HEK293 (cell line): ENCODE measurements around the gene MGAT5B.

Experiments
- CTCF ChIA-PET: fragments of 350-600 bp; formaldehyde crosslinking; extraction: SDS; loops from one replicate; lab custom pipeline; 2021; ENCODE audit warnings: antibody characterized with exemption; lab: Yijun Ruan, JAX
- POLR2A ChIA-PET: fragments of 300-600 bp; formaldehyde crosslinking; extraction: SDS; loops from one replicate; lab custom pipeline; 2020; ENCODE audit warnings: antibody characterized with exemption, inconsistent platforms; lab: Yijun Ruan, JAX
- H3K27ac ChIP-seq: fragments of 200-500 bp; sonication (Bioruptor generic); 2 replicates; pipeline ENCODE4 v1.5.1; 2014; ENCODE audit warnings: low read depth, low read length, control low read depth, inconsistent platforms; ENCODE audit errors: extremely low read depth
- H3K36me3 ChIP-seq, 2 experiments: fragments of 200-500 bp in 1 of 2; sonication (Bioruptor generic) in 1 of 2; 1 replicate in 1 of 2; 2 replicates in 1 of 2; pipeline ENCODE4 v1.5.1; 2014 to 2017; ENCODE audit warnings: inconsistent platforms in 2 of 2, low read length in 2 of 2; ENCODE audit not compliant: control insufficient read depth in 2 of 2, insufficient read depth in 1 of 2
- H3K4me1 ChIP-seq: fragments of 200-500 bp; sonication (Bioruptor generic); 2 replicates; pipeline ENCODE4 v1.5.1; 2014; ENCODE audit warnings: mild to moderate bottlenecking, low read length, inconsistent platforms; ENCODE audit not compliant: control insufficient read depth, insufficient read depth
- H3K4me3 ChIP-seq: 2 replicates; pipeline ENCODE4 v1.5.1; 2011; ENCODE audit warnings: low read depth, mild to moderate bottlenecking, control low read depth, low read length, moderate library complexity
- H3K9me3 ChIP-seq: fragments of 200-500 bp; sonication (Bioruptor generic); 2 replicates; pipeline ENCODE4 v1.5.1; 2014; ENCODE audit warnings: low read depth, low read length, inconsistent platforms; ENCODE audit not compliant: control insufficient read depth, insufficient read depth
- GLIS1 ChIP-seq: fragments of 450-650 bp; formaldehyde crosslinking; IDR thresholded peaks from 2 replicates; pipeline ENCODE4 v1.5.1; 2016; ENCODE audit warnings: missing biosample characterization, missing genetic modification characterization
- IKZF3 ChIP-seq: fragments of 450-650 bp; IDR thresholded peaks from 2 replicates; pipeline ENCODE4 v1.5.0; 2018; ENCODE audit warnings: missing biosample characterization, mild to moderate bottlenecking, missing genetic modification characterization, moderate library complexity
- SCRT1 ChIP-seq: fragments of 450-650 bp; formaldehyde crosslinking; IDR thresholded peaks from 2 replicates; pipeline ENCODE4 v1.5.1; 2016; ENCODE audit warnings: missing biosample characterization, missing genetic modification characterization, borderline replicate concordance
- SCRT2 ChIP-seq: fragments of 450-650 bp; formaldehyde crosslinking; IDR thresholded peaks from 2 replicates; pipeline ENCODE4 v1.5.1; 2016; ENCODE audit warnings: missing biosample characterization, missing genetic modification characterization
- YY1 ChIP-seq: fragments of 450-650 bp; formaldehyde crosslinking; IDR thresholded peaks from 2 replicates; pipeline ENCODE4 v1.5.1; 2018; ENCODE audit warnings: missing biosample characterization, missing genetic modification characterization
- YY2 ChIP-seq: fragments of 450-650 bp; formaldehyde crosslinking; IDR thresholded peaks from 2 replicates; pipeline ENCODE4 v1.5.1; 2016; ENCODE audit warnings: missing biosample characterization, missing genetic modification characterization
- ZBTB20 ChIP-seq: fragments of 450-650 bp; formaldehyde crosslinking; IDR thresholded peaks from 2 replicates; pipeline ENCODE4 v1.5.1; 2016; ENCODE audit warnings: missing biosample characterization, missing genetic modification characterization
- ZIC2 ChIP-seq: fragments of 450-650 bp; formaldehyde crosslinking; IDR thresholded peaks from 2 replicates; pipeline ENCODE4 v1.5.1; 2016; ENCODE audit warnings: missing biosample characterization, missing genetic modification characterization
- ZNF169 ChIP-seq: fragments of 450-650 bp; formaldehyde crosslinking; IDR thresholded peaks from 2 replicates; pipeline ENCODE4 v1.5.1; 2016; ENCODE audit warnings: missing biosample characterization, missing genetic modification characterization
- ZNF335 ChIP-seq: fragments of 450-650 bp; formaldehyde crosslinking; conservative IDR thresholded peaks from 2 replicates; pipeline ENCODE4 v1.5.1; 2016; ENCODE audit warnings: missing biosample characterization, missing genetic modification characterization
- ZNF341 ChIP-seq: fragments of 450-650 bp; formaldehyde crosslinking; IDR thresholded peaks from 2 replicates; pipeline ENCODE4; 2016; ENCODE audit warnings: low read depth, missing biosample characterization, missing genetic modification characterization
- ZNF561 ChIP-seq: fragments of 450-650 bp; IDR thresholded peaks from 2 replicates; pipeline ENCODE4 v1.5.1; 2018; ENCODE audit warnings: missing biosample characterization, missing genetic modification characterization, borderline replicate concordance
- ZNF626 ChIP-seq: fragments of 450-650 bp; sonication (Bioruptor Pico); formaldehyde crosslinking; IDR thresholded peaks from 2 replicates; pipeline ENCODE4 v1.5.1; 2018; ENCODE audit warnings: missing biosample characterization, missing genetic modification characterization, inconsistent platforms
- ZNF660 ChIP-seq: fragments of 450-650 bp; IDR thresholded peaks from 2 replicates; pipeline ENCODE4 v1.5.1; 2018; ENCODE audit warnings: missing biosample characterization, mild to moderate bottlenecking, missing genetic modification characterization
- TF ChIP-seq, protein P1 (sequence below): fragments of 450-650 bp; formaldehyde crosslinking; IDR thresholded peaks from 2 replicates; pipeline ENCODE4 v1.5.1; 2016; ENCODE audit warnings: missing biosample characterization, missing genetic modification characterization
- TF ChIP-seq, protein P2 (sequence below): fragments of 450-650 bp; formaldehyde crosslinking; IDR thresholded peaks from 2 replicates; pipeline ENCODE4 v1.5.1; 2016; ENCODE audit warnings: missing biosample characterization, missing genetic modification characterization
- TF ChIP-seq, protein P3 (sequence below): fragments of 450-650 bp; formaldehyde crosslinking; IDR thresholded peaks from 2 replicates; pipeline ENCODE4 v1.5.1; 2016; ENCODE audit warnings: missing biosample characterization, missing genetic modification characterization
- TF ChIP-seq, protein P4 (sequence below): fragments of 450-650 bp; formaldehyde crosslinking; IDR thresholded peaks from 2 replicates; pipeline ENCODE4 v1.5.1; 2016; ENCODE audit warnings: missing biosample characterization, missing genetic modification characterization

The MGAT5B gene

DNA sequence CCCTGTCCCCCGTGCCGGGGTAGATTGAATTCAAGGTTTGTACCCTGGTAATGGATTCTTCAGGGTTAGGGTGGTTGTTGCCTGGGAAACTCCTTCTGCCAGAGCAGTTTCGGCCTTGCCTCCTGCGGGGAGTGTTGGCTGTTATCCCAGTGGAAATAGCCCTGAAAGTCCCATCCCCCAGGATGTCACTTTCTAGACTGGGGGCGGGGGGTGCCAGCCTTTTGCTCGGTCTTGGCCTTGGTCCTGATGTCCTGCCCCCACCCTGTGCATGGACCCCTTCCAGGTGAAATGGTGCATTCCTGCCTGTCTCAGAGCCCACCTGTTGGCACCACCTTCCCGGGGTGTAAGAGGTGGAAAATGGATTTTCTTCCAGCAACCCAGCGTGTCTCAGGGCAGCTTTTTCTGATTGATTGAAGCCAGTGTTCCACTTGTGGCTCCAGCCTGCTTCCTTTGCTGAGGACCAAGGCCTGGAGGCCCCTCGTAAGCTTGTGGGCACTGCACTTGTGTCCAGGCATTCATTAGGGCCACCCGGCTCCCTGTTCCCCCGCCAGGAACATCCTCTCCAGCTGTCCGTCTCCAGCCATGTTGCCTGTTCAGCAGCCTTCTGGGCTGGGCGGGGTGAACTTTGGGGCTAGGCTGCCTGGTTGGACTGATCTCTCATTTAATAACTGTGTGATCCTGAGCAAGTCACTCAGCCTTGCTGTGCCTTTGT, 25.6 kb downstream of the MGAT5B start:
- Histone ChIP-seq H3K4me1 (peaks cover 4% of the 10 kb centered on the region), H3K27ac (no peak overlapping the region), H3K4me3 (no peak overlapping the region), H3K36me3 (no peaks in the 10 kb centered on the region), H3K9me3 (no peaks in the 10 kb centered on the region)
- CTCF ChIA-PET: interaction anchor here (1.4 to 1.5 kb wide), 2 partner anchors 163 to 173 kb away, joined by 4 to 5 read pairs; no protein-coding TSS in a partner anchor
- POLR2A ChIA-PET: no interaction called here
- no peak for TF ChIP-seq ZNF169 (tag by site-specific recombination)
- TF ChIP-seq, protein P1, sequence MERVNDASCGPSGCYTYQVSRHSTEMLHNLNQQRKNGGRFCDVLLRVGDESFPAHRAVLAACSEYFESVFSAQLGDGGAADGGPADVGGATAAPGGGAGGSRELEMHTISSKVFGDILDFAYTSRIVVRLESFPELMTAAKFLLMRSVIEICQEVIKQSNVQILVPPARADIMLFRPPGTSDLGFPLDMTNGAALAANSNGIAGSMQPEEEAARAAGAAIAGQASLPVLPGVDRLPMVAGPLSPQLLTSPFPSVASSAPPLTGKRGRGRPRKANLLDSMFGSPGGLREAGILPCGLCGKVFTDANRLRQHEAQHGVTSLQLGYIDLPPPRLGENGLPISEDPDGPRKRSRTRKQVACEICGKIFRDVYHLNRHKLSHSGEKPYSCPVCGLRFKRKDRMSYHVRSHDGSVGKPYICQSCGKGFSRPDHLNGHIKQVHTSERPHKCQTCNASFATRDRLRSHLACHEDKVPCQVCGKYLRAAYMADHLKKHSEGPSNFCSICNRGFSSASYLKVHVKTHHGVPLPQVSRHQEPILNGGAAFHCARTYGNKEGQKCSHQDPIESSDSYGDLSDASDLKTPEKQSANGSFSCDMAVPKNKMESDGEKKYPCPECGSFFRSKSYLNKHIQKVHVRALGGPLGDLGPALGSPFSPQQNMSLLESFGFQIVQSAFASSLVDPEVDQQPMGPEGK (tag by site-specific recombination): peak; percentile 29; the same call in 1 of the 2 replicates
- TF ChIP-seq ZNF626: no peak
- TF ChIP-seq ZBTB20 (tag by site-specific recombination): 0 out of 2 replicates have a peak, but pooled peaks have one; percentile 50
- TF ChIP-seq, protein P2, sequence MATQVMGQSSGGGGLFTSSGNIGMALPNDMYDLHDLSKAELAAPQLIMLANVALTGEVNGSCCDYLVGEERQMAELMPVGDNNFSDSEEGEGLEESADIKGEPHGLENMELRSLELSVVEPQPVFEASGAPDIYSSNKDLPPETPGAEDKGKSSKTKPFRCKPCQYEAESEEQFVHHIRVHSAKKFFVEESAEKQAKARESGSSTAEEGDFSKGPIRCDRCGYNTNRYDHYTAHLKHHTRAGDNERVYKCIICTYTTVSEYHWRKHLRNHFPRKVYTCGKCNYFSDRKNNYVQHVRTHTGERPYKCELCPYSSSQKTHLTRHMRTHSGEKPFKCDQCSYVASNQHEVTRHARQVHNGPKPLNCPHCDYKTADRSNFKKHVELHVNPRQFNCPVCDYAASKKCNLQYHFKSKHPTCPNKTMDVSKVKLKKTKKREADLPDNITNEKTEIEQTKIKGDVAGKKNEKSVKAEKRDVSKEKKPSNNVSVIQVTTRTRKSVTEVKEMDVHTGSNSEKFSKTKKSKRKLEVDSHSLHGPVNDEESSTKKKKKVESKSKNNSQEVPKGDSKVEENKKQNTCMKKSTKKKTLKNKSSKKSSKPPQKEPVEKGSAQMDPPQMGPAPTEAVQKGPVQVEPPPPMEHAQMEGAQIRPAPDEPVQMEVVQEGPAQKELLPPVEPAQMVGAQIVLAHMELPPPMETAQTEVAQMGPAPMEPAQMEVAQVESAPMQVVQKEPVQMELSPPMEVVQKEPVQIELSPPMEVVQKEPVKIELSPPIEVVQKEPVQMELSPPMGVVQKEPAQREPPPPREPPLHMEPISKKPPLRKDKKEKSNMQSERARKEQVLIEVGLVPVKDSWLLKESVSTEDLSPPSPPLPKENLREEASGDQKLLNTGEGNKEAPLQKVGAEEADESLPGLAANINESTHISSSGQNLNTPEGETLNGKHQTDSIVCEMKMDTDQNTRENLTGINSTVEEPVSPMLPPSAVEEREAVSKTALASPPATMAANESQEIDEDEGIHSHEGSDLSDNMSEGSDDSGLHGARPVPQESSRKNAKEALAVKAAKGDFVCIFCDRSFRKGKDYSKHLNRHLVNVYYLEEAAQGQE (tag by site-specific recombination): peak; percentile 75
- TF ChIP-seq, protein P3, sequence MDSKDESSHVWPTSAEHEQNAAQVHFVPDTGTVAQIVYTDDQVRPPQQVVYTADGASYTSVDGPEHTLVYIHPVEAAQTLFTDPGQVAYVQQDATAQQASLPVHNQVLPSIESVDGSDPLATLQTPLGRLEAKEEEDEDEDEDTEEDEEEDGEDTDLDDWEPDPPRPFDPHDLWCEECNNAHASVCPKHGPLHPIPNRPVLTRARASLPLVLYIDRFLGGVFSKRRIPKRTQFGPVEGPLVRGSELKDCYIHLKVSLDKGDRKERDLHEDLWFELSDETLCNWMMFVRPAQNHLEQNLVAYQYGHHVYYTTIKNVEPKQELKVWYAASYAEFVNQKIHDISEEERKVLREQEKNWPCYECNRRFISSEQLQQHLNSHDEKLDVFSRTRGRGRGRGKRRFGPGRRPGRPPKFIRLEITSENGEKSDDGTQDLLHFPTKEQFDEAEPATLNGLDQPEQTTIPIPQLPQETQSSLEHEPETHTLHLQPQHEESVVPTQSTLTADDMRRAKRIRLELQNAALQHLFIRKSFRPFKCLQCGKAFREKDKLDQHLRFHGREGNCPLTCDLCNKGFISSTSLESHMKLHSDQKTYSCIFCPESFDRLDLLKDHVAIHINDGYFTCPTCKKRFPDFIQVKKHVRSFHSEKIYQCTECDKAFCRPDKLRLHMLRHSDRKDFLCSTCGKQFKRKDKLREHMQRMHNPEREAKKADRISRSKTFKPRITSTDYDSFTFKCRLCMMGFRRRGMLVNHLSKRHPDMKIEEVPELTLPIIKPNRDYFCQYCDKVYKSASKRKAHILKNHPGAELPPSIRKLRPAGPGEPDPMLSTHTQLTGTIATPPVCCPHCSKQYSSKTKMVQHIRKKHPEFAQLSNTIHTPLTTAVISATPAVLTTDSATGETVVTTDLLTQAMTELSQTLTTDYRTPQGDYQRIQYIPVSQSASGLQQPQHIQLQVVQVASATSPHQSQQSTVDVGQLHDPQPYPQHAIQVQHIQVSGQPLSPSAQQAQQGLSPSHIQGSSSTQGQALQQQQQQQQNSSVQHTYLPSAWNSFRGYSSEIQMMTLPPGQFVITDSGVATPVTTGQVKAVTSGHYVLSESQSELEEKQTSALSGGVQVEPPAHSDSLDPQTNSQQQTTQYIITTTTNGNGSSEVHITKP (tag by site-specific recombination): peak; percentile 84
- TF ChIP-seq ZNF341: peak; percentile 82
- no peak for TF ChIP-seq YY2 (tag by site-specific recombination)
- TF ChIP-seq, protein P4, sequence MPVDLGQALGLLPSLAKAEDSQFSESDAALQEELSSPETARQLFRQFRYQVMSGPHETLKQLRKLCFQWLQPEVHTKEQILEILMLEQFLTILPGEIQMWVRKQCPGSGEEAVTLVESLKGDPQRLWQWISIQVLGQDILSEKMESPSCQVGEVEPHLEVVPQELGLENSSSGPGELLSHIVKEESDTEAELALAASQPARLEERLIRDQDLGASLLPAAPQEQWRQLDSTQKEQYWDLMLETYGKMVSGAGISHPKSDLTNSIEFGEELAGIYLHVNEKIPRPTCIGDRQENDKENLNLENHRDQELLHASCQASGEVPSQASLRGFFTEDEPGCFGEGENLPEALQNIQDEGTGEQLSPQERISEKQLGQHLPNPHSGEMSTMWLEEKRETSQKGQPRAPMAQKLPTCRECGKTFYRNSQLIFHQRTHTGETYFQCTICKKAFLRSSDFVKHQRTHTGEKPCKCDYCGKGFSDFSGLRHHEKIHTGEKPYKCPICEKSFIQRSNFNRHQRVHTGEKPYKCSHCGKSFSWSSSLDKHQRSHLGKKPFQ (tag by site-specific recombination): no peak
- no peak for TF ChIP-seq YY1 (tag by site-specific recombination)
- TF ChIP-seq ZNF335: 0 out of 2 replicates have a peak, but pooled peaks have one; percentile 41
- peak; percentile 47 for TF ChIP-seq ZIC2 (tag by site-specific recombination)
- peak; percentile 96 for TF ChIP-seq SCRT2 (tag by site-specific recombination)
- peak; percentile 57; the same call in 1 of the 2 replicates for TF ChIP-seq ZNF561 (tag by site-specific recombination)
- TF ChIP-seq ZNF660 (tag by site-specific recombination): 0 out of 2 replicates have a peak, but pooled peaks have one; percentile 35
- TF ChIP-seq GLIS1 (tag by site-specific recombination): peak; percentile 72
- TF ChIP-seq SCRT1 (tag by site-specific recombination): peak; percentile 90
- 0 out of 2 replicates have a peak, but pooled peaks have one; percentile 19 for TF ChIP-seq IKZF3 (tag by site-specific recombination)
- TF ChIP-seq, all 188 proteins: peak for 13
